ENCODE results near the gene SLC35A3.
"Not testable (repeated sequence)": the region's sequence is repeated elsewhere in the genome, so short reads cannot be mapped to it uniquely, and the experiment has no call there.

DNA sequence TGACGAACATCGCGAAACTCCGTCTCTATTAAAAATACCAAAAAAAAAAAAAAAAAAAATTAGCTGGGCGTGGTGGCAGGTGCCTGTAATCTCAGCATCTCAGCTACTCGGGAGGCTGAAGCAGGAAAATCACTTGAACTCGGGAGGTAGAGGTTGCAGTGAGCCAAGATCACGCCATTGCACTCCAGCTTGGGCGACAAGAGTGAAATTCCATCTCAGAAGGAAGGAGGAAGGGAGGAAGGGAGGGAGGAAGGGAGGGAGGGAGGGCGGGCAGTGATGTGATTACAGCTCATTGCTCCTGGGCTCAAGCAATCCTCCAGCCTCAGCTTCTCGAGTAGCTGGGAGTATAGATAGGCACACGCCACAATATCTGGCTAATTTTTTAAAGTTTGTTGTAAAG, 7.5 kb downstream of the SLC35A3 start:
- TF ChIP-seq, protein P1, sequence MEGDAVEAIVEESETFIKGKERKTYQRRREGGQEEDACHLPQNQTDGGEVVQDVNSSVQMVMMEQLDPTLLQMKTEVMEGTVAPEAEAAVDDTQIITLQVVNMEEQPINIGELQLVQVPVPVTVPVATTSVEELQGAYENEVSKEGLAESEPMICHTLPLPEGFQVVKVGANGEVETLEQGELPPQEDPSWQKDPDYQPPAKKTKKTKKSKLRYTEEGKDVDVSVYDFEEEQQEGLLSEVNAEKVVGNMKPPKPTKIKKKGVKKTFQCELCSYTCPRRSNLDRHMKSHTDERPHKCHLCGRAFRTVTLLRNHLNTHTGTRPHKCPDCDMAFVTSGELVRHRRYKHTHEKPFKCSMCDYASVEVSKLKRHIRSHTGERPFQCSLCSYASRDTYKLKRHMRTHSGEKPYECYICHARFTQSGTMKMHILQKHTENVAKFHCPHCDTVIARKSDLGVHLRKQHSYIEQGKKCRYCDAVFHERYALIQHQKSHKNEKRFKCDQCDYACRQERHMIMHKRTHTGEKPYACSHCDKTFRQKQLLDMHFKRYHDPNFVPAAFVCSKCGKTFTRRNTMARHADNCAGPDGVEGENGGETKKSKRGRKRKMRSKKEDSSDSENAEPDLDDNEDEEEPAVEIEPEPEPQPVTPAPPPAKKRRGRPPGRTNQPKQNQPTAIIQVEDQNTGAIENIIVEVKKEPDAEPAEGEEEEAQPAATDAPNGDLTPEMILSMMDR (IDR thresholded peaks at IDR 0.05), result not testable (repeated sequence)
- TF ChIP-seq ZFX (IDR thresholded peaks at IDR 0.05; ENCODE audit: borderline replicate concordance), result not testable (repeated sequence)
